Measurements from ENCODE around the gene TPGS1. TPM values are rescaled to one million over a fixed set of nuclear protein-coding genes. Genes with fewer than 3 reads are reported as not detected.
A peak's percentile ranks its signal among the peaks of the same experiment; 100 is the strongest.

Gene TPGS1
- total and polyA plus RNA-seq, 2 of the 8 experiments (the other 6 are each of a cell fraction or from before 2014, with no cell fraction given): 9.1 to 10.6 TPM

DNA sequence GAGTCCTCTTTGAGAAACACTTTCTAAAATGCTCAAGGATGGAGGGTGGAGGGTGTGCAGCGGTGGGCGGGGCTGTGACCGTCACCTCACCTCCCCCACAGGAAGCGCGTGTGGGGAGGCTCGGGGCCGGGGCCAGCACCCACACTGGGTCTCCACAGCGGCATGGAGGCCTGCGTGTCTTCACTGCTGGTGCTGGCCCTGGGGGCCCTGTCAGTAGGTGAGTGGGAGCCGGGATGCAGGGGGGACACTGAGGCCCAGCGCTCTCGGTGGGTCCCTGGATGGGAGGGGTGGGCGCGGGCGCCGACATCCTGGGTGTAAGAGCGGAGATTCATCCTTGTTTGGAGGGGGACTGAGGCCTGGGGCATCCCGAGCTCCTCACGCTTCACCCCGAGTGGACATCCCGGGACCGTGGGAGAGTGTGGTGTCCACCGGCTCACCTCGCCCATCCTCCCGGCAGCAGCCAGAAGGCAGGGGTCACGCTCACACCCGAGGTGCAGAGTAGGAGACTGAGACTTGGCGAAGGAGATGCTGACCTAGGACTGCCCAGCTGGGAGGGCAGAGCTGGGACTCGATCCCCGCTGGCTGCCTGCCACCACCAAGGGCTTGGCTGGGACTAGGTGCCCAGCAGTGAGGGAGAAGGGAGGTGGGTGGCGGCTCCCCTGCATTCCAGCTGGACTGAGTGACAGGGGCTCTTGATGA is 36.8 kb downstream of the TPGS1 start, which contains the start of gene GZMM:
Gene GZMM (plus strand): TSS at position 144 of the 699 bp plus-strand sequence. CDS start 19 bp downstream, at position 163.
- FAIRE-seq: no peak
- Histone ChIP-seq H3K27ac (ENCODE audit: low read depth, low read length) (no peak within 1 kb of the TSS), H4K5ac (ENCODE audit: insufficient read length, low read depth, low read length) (no peak within 1 kb of the TSS), H3K4me1 (replicated peaks in 1 of 4; ENCODE audit: control insufficient read depth in 3 of 4, insufficient read depth in 4 of 4, low read length in 3 of 4) (no peaks in the 10 kb centered on the region; a peak in 1 of 7 replicates), H2BK15ac (ENCODE audit: low read length) (no peak within 1 kb of the TSS), H4K91ac (replicated peaks; ENCODE audit: insufficient read length, low read length) (no peak within 1 kb of the TSS), H2BK5ac (ENCODE audit: low read depth, low read length) (0 out of 2 replicates have a peak within 1 kb of the TSS, but pooled peaks have one; percentile 52), H2AFZ (ENCODE audit: low read length) (no peak within 1 kb of the TSS), H4K8ac (ENCODE audit: extremely low read depth, insufficient read depth, low read length) (no peak within 1 kb of the TSS), H3K9me3 (ENCODE audit: insufficient read depth in 2 of 2, low read depth in 1 of 2, low read length in 1 of 2) (no peaks in the 10 kb centered on the region), H4K20me1 (replicated peaks in 1 of 2; ENCODE audit: control insufficient read depth in 1 of 2, insufficient read depth in 2 of 2, low read length in 2 of 2) (peaks cover 2 to 16% of the 10 kb centered on the region in 2 experiments), H3K18ac (ENCODE audit: extremely low read depth, low read length) (no peak within 1 kb of the TSS), H2BK20ac (ENCODE audit: low read length) (no peak within 1 kb of the TSS), H3K36me3 (ENCODE audit: control insufficient read depth in 2 of 4, insufficient read depth in 4 of 4, low read length in 3 of 4) (peaks cover 0 to 24% (median 5%) of the 10 kb centered on the region in 4 experiments; a peak in 5 of 8 replicates), H3K4ac (replicated peaks; ENCODE audit: insufficient read length, low read depth, low read length) (no peak within 1 kb of the TSS), H3K14ac (ENCODE audit: insufficient read length) (no peak within 1 kb of the TSS), H3K27me3 (replicated peaks in 1 of 4; ENCODE audit: control insufficient read depth in 3 of 4, extremely low read depth in 1 of 4, insufficient read depth in 3 of 4, low read length in 3 of 4) (no peaks in the 10 kb centered on the region), H3K23me2 (ENCODE audit: low read depth, low read length) (peaks cover 3% of the 10 kb centered on the region; the same call in 1 of the 2 replicates), H3K79me1 (ENCODE audit: low read depth, low read length) (0 out of 2 replicates have a peak, but pooled peaks cover 4% of the 10 kb centered on the region), H2BK12ac (ENCODE audit: low read depth, low read length) (no peak within 1 kb of the TSS), H3K23ac (ENCODE audit: insufficient read length) (no peak within 1 kb of the TSS), H3K4me3 (ENCODE audit: extremely low read depth in 1 of 4, insufficient read depth in 2 of 4, low read depth in 3 of 4, low read length in 4 of 4) (no peak within 1 kb of the TSS), H2AK5ac (ENCODE audit: low read depth, low read length) (0 out of 2 replicates have a peak within 1 kb of the TSS, but pooled peaks have one; percentile 7), H2BK120ac (replicated peaks; ENCODE audit: low read depth, low read length) (no peak within 1 kb of the TSS), H3K4me2 (ENCODE audit: insufficient read depth in 1 of 2, low read depth in 2 of 2, low read length in 2 of 2) (no peak within 1 kb of the TSS), H3K79me2 (ENCODE audit: control insufficient read depth in 1 of 2, insufficient read depth in 2 of 2, low read length in 2 of 2) (no peaks in the 10 kb centered on the region), H3K56ac (replicated peaks; ENCODE audit: insufficient read length, low read depth, low read length) (no peak within 1 kb of the TSS), H3K9ac (replicated peaks in 1 of 4; ENCODE audit: extremely low read depth in 1 of 4, low read depth in 3 of 4, low read length in 3 of 4) (no peak within 1 kb of the TSS)
- TF ChIP-seq SAP30 (IDR thresholded peaks at IDR 0.05; ENCODE audit: insufficient read depth, insufficient replicate concordance, low read length) (no peak), POLR2AphosphoS5 (IDR thresholded peaks at IDR 0.05; ENCODE audit: low read depth, low read length) (peak; percentile 38; the same call in 1 of the 2 replicates), POLR2A (IDR thresholded peaks at IDR 0.05; ENCODE audit: control extremely low read depth in 1 of 2, low read depth in 2 of 2, low read length in 2 of 2) (0 out of 3 replicates have a peak, but pooled peaks of 1 of the 2 experiments have one; percentile 15)
- ChIA-PET POLR2A (ENCODE audit: partially characterized antibody) (interaction anchor here (0.6 to 4.2 kb wide), 5 partner anchors 9 to 40 kb away, joined by 3 to 43 read pairs (median 5); partner anchors contain the start of gene CDC34), CTCF (ENCODE audit: partially characterized antibody) (interaction anchor here (0.6 kb wide), 1 partner anchor 101 kb away, joined by 3 read pairs; no protein-coding TSS in a partner anchor)
- 82% methylated on average over 20 of the region's 31 CpGs; no CpG with 5 or more reads in 1 of the 2 experiments for WGBS, 2 experiments (ENCODE audit: extremely low coverage in 1 of 2, insufficient coverage in 1 of 2, insufficient read length in 1 of 2, insufficient replicate concordance in 2 of 2, low coverage in 1 of 2, low lambda C conversion rate in 2 of 2, missing lambda C conversion rate in 1 of 2)
- DNase-seq (ENCODE audit: low read depth in 1 of 2, low spot score in 2 of 2): no peak
